Kidney (tissue), 14 donors: ENCODE data around the gene HMGN5. TPM values are rescaled to one million over a fixed set of nuclear protein-coding genes. Genes with fewer than 3 reads are reported as not detected.

ENCODE experiments used
- DNase-seq, 5 donors: peaks; one replicate each; pipeline ENCODE4 v3.0.0-alpha.2; 2013 to 2020
- FAIRE-seq: peaks from 2 replicates; lab custom pipeline; 2012; peaks lifted over from hg19 to GRCh38; lab: Jason Lieb, UNC
- H3K27ac ChIP-seq, 2 donors: one replicate each; pipeline ENCODE4 v1.7.0; 2013; ENCODE audit warnings: low read depth in 2 of 2, low read length in 2 of 2, inconsistent platforms in 1 of 2
- H3K27me3 ChIP-seq: one replicate; pipeline ENCODE4 v1.7.1; 2013; ENCODE audit warnings: low read length, inconsistent platforms; ENCODE audit not compliant: control insufficient read depth, insufficient read depth
- H3K36me3 ChIP-seq, 3 donors: one replicate each; pipeline versions ENCODE4 v1.7.0 to v1.7.1; 2013; ENCODE audit warnings: low read length in 3 of 3, control low read depth in 1 of 3, inconsistent platforms in 1 of 3; ENCODE audit not compliant: insufficient read depth in 3 of 3, control insufficient read depth in 2 of 3
- H3K4me1 ChIP-seq, 3 donors: one replicate each; pipeline versions ENCODE4 v1.7.0 to v1.7.1; 2013; ENCODE audit warnings: low read length in 3 of 3, inconsistent platforms in 1 of 3, low read depth in 1 of 3; ENCODE audit not compliant: control insufficient read depth in 2 of 3, insufficient read depth in 2 of 3
- H3K4me3 ChIP-seq, 3 donors: one replicate each; pipeline versions ENCODE4 v1.7.0 to v1.8.1; 2013; ENCODE audit warnings: low read length in 3 of 3, control low read depth in 1 of 3, inconsistent platforms in 1 of 3
- H3K9ac ChIP-seq, 3 donors: one replicate each; pipeline versions ENCODE4 v1.7.0 to v1.7.1; 2013; ENCODE audit warnings: low read length in 3 of 3, control low read depth in 1 of 3, inconsistent platforms in 1 of 3
- H3K9me3 ChIP-seq, 3 donors: one replicate each; pipeline versions ENCODE4 v1.7.0 to v1.7.1; 2013; ENCODE audit warnings: low read length in 3 of 3, control low read depth in 1 of 3, inconsistent platforms in 1 of 3; ENCODE audit not compliant: control insufficient read depth in 2 of 3, insufficient read depth in 1 of 3
- CTCF ChIP-seq: IDR thresholded peaks from 3 replicates; pipeline ENCODE4 v1.5.1; 2012; ENCODE audit warnings: mild to moderate bottlenecking, moderate library complexity, borderline replicate concordance; ENCODE audit not compliant: insufficient read depth; ENCODE audit errors: extremely low read depth
- intact Hi-C: fragments of 100-400 bp; cut with DNase I; formaldehyde crosslinking; loops from one replicate; pipeline ENCODE4 v1.11.1; 2022
- polyA plus RNA-seq: library from polyadenylated mRNA; stranded (reverse); fragments of 350-450 nt; fragmentation: Illumina TruSeq; extraction: RNeasy Lipid Tissue Mini Kit (QIAGEN cat#74804); gene quantifications from one replicate; pipeline ENCODE4 v1.2.3, GENCODE V29; 2014; ENCODE audit warnings: low read depth, low replicate concordance; ENCODE audit not compliant: insufficient read depth
- total RNA-seq: library from RNA; stranded (reverse); fragmentation: NEBNext Ultra II Directional; extraction: Animal tissue kit (Norgen Biotek cat#: 25700); gene quantifications from one replicate; pipeline ENCODE4 v1.2.1, GENCODE V29; 2021
- donor health status: control.
- donor health status: control.
- donor health status: control.
- donor health status: control.
- donor health status: control.
- donor health status: DM: yes; HTN: yes; CAD: no.
- donor health status: Normal renal cell carcinoma (clear cell type).

Gene HMGN5
- total and polyA plus RNA-seq, 2 donors from 2014 or later = 5.6 to 34.4 TPM

GRCh38 chrX:81208916-81209315, 7.2 kb upstream of the HMGN5 start:
- Histone ChIP-seq H3K9me3 (no peaks in the 10 kb centered on the region), H3K27ac (no peak overlapping the region), H3K36me3 (no peaks in the 10 kb centered on the region), H3K27me3 (no peaks in the 10 kb centered on the region), H3K4me1 (no peaks in the 10 kb centered on the region), H3K4me3 (no peak overlapping the region), H3K9ac (no peak overlapping the region)
- DNase-seq (no peak), FAIRE-seq (no peak)
- TF ChIP-seq CTCF = no peak
- intact Hi-C loops = no loop called here

- no peak for TF ChIP-seq CTCF
- Histone ChIP-seq H3K36me3 (no peaks in the 10 kb centered on the region), H3K4me1 (no peaks in the 10 kb centered on the region), H3K27ac (no peak overlapping the region), H3K9me3 (no peaks in the 10 kb centered on the region), H3K27me3 (no peaks in the 10 kb centered on the region), H3K9ac (no peak overlapping the region), H3K4me3 (no peak overlapping the region)
- DNase-seq (no peak), FAIRE-seq (no peak)
- intact Hi-C loops = no loop called here
These were observed 4.8 kb upstream of the HMGN5 start for GRCh38 chrX:81206476-81206875.

- TF ChIP-seq CTCF = no peak
- Histone ChIP-seq H3K36me3 (no peaks in the 10 kb centered on the region), H3K27ac (no peak overlapping the region), H3K4me1 (no peaks in the 10 kb centered on the region), H3K9ac (no peak overlapping the region), H3K9me3 (no peaks in the 10 kb centered on the region), H3K27me3 (no peaks in the 10 kb centered on the region), H3K4me3 (no peak overlapping the region)
- DNase-seq (no peak), FAIRE-seq (no peak)
- intact Hi-C loops = no loop called here
These were observed 3.8 kb upstream of the HMGN5 start for GRCh38 chrX:81205551-81205950.

GRCh38 chrX:81202943-81203342, 1.2 kb upstream of the HMGN5 start:
- no peaks in the 10 kb centered on the region for H3K9me3 ChIP-seq
- FAIRE-seq (no peak), DNase-seq (no peak)
- no peaks in the 10 kb centered on the region for H3K36me3 ChIP-seq
- H3K4me3 ChIP-seq = peak overlapping the region; percentile 81 to 98 (median 82)
- H3K9ac ChIP-seq = peak overlapping the region in 2 of 3 donors; percentile 91 to 96
- TF ChIP-seq CTCF = no peak
- intact Hi-C loops = no loop called here
- H3K27ac ChIP-seq = no peak overlapping the region
- no peaks in the 10 kb centered on the region for H3K4me1 ChIP-seq
- H3K27me3 ChIP-seq = no peaks in the 10 kb centered on the region
